Measurements from ENCODE around the gene CCDC18.

DNA sequence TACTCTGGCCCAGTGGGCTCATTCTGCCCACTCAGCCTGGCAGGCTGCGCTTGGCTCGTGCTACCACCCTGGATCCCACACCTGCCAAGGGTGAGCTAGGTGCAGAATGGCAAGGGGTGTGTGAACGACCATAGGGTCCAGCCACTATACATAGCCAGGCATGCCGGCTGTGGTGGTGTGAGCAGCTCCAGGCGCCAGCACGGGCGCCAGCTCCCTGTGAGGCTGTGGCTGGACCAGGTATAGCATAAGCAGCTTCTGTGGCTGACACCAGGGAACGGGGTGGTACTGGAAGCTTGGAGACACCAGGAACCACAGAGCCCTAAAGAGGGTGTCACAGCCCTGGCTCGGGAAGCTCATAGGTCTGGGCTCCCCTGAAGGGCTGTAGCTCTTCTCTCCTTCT is 18.6 kb downstream of the CCDC18 start:
- TF ChIP-seq RAD21 (conservative IDR thresholded peaks at IDR 0.05) (no peak), SMC3 (conservative IDR thresholded peaks at IDR 0.05; ENCODE audit: poor library complexity) (no peak), EZH2 (IDR thresholded peaks at IDR 0.05; ENCODE audit: borderline replicate concordance, insufficient read depth, low read length, poor library complexity, severe bottlenecking) (no peak)
- TF ChIP-seq, protein P1, sequence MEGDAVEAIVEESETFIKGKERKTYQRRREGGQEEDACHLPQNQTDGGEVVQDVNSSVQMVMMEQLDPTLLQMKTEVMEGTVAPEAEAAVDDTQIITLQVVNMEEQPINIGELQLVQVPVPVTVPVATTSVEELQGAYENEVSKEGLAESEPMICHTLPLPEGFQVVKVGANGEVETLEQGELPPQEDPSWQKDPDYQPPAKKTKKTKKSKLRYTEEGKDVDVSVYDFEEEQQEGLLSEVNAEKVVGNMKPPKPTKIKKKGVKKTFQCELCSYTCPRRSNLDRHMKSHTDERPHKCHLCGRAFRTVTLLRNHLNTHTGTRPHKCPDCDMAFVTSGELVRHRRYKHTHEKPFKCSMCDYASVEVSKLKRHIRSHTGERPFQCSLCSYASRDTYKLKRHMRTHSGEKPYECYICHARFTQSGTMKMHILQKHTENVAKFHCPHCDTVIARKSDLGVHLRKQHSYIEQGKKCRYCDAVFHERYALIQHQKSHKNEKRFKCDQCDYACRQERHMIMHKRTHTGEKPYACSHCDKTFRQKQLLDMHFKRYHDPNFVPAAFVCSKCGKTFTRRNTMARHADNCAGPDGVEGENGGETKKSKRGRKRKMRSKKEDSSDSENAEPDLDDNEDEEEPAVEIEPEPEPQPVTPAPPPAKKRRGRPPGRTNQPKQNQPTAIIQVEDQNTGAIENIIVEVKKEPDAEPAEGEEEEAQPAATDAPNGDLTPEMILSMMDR (IDR thresholded peaks at IDR 0.05; ENCODE audit: poor library complexity, severe bottlenecking) = no peak
- TF ChIP-seq, protein P2, sequence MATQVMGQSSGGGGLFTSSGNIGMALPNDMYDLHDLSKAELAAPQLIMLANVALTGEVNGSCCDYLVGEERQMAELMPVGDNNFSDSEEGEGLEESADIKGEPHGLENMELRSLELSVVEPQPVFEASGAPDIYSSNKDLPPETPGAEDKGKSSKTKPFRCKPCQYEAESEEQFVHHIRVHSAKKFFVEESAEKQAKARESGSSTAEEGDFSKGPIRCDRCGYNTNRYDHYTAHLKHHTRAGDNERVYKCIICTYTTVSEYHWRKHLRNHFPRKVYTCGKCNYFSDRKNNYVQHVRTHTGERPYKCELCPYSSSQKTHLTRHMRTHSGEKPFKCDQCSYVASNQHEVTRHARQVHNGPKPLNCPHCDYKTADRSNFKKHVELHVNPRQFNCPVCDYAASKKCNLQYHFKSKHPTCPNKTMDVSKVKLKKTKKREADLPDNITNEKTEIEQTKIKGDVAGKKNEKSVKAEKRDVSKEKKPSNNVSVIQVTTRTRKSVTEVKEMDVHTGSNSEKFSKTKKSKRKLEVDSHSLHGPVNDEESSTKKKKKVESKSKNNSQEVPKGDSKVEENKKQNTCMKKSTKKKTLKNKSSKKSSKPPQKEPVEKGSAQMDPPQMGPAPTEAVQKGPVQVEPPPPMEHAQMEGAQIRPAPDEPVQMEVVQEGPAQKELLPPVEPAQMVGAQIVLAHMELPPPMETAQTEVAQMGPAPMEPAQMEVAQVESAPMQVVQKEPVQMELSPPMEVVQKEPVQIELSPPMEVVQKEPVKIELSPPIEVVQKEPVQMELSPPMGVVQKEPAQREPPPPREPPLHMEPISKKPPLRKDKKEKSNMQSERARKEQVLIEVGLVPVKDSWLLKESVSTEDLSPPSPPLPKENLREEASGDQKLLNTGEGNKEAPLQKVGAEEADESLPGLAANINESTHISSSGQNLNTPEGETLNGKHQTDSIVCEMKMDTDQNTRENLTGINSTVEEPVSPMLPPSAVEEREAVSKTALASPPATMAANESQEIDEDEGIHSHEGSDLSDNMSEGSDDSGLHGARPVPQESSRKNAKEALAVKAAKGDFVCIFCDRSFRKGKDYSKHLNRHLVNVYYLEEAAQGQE (IDR thresholded peaks at IDR 0.05; ENCODE audit: borderline replicate concordance) = no peak
